ENCODE measurements around the gene ST6GAL2.

Gene ST6GAL2

GRCh38 chr2:106839849-106840595, 45.9 kb downstream of the ST6GAL2 start:
- no peak for DNase-seq (ENCODE audit: low read depth)
- in situ Hi-C loops (cut with HindIII; ENCODE audit: low sequenced_read_pairs), result no loop called here
- H3K4me3 ChIP-seq (ENCODE audit: low read depth, low read length), result no peak overlapping the region
- TF ChIP-seq CTCF (IDR thresholded peaks at IDR 0.05; ENCODE audit: low read depth, low read length, missing control alignments), result no peak

GRCh38 chr2:106833256-106833655, 52.7 kb downstream of the ST6GAL2 start:
- in situ Hi-C loops (cut with HindIII; ENCODE audit: low sequenced_read_pairs), result no loop called here
- H3K4me3 ChIP-seq (ENCODE audit: low read depth, low read length), result no peak overlapping the region
- TF ChIP-seq CTCF (IDR thresholded peaks at IDR 0.05; ENCODE audit: low read depth, low read length, missing control alignments), result no peak
- no peak for DNase-seq (ENCODE audit: low read depth)

- no peak for DNase-seq (ENCODE audit: low read depth)
Measured at GRCh38 chr2:106831816-106832569, 54.0 kb downstream of the ST6GAL2 start.

GRCh38 chr2:106831241-106831640, 54.7 kb downstream of the ST6GAL2 start:
- no peak for DNase-seq (ENCODE audit: low read depth)
- in situ Hi-C loops (cut with HindIII; ENCODE audit: low sequenced_read_pairs), result no loop called here
- no peak for TF ChIP-seq CTCF (IDR thresholded peaks at IDR 0.05; ENCODE audit: low read depth, low read length, missing control alignments)
- no peak overlapping the region for H3K4me3 ChIP-seq (ENCODE audit: low read depth, low read length)

More at GRCh38 chr2:106831816-106832569, 54.0 kb downstream of the ST6GAL2 start:
- in situ Hi-C loops (cut with HindIII; ENCODE audit: low sequenced_read_pairs), result no loop called here
- TF ChIP-seq CTCF (IDR thresholded peaks at IDR 0.05; ENCODE audit: low read depth, low read length, missing control alignments), result no peak
- no peak overlapping the region for H3K4me3 ChIP-seq (ENCODE audit: low read depth, low read length)

- TF ChIP-seq CTCF (IDR thresholded peaks at IDR 0.05; ENCODE audit: low read depth, low read length, missing control alignments), result no peak
- no peak for DNase-seq (ENCODE audit: low read depth)
- in situ Hi-C loops (cut with HindIII; ENCODE audit: low sequenced_read_pairs), result no loop called here
- no peak overlapping the region for H3K4me3 ChIP-seq (ENCODE audit: low read depth, low read length)
Measured at GRCh38 chr2:106830191-106830590, 55.8 kb downstream of the ST6GAL2 start.

- in situ Hi-C loops (cut with HindIII; ENCODE audit: low sequenced_read_pairs), result no loop called here
- no peak overlapping the region for H3K4me3 ChIP-seq (ENCODE audit: low read depth, low read length)
- no peak for DNase-seq (ENCODE audit: low read depth)
- TF ChIP-seq CTCF (IDR thresholded peaks at IDR 0.05; ENCODE audit: low read depth, low read length, missing control alignments), result no peak
Measured at GRCh38 chr2:106828119-106828518, 57.8 kb downstream of the ST6GAL2 start.

Measured in astrocyte of the cerebellum (primary cell).